Activated naive CD4-positive, alpha-beta T cell treated with anti-CD3 and anti-CD28 coated beads, Interleukin-2, amount 10 ng/mL, durations not matched to agents 7 days and 5 days (primary cell): ENCODE data around the gene PRKAG2.
"Not testable (repeated sequence)": the region's sequence is repeated elsewhere in the genome, so short reads cannot be mapped to it uniquely, and the experiment has no call there.

Experiments
- CTCF ChIA-PET: fragments of 350-600 bp; sonication (Branson Sonifier 250); formaldehyde crosslinking; loops from one replicate; lab custom pipeline; 2021; ENCODE audit warnings: antibody characterized with exemption; lab: Charles Lee
- DNase-seq: peaks from one replicate; pipeline ENCODE4 v3.0.0-alpha.2; 2020
- H3K27ac Mint-ChIP-seq: one replicate; pipeline ENCODE4 v1.8.0; 2021; ENCODE audit warnings: mild to moderate bottlenecking, moderate library complexity, mixed read lengths
- H3K27me3 Mint-ChIP-seq: one replicate; pipeline ENCODE4 v1.8.0; 2021; ENCODE audit warnings: mild to moderate bottlenecking, mixed read lengths
- H3K36me3 Mint-ChIP-seq: one replicate; pipeline ENCODE4 v1.8.0; 2021; ENCODE audit warnings: mixed read lengths
- H3K4me1 Mint-ChIP-seq: one replicate; pipeline ENCODE4 v1.8.0; 2021; ENCODE audit warnings: mixed read lengths
- H3K4me3 Mint-ChIP-seq: one replicate; pipeline ENCODE4 v1.8.0; 2021; ENCODE audit warnings: mild to moderate bottlenecking, moderate library complexity, mixed read lengths
- H3K9me3 Mint-ChIP-seq: one replicate; pipeline ENCODE4 v1.8.0; 2021; ENCODE audit warnings: mixed read lengths

Gene PRKAG2

GRCh38 chr7:151524331-151524730 is 352.6 kb downstream of the PRKAG2 start:
- no peak overlapping the region for H3K27ac Mint-ChIP-seq
- CTCF ChIA-PET: no interaction called here
- H3K9me3 Mint-ChIP-seq: no peaks in the 10 kb centered on the region
- peaks cover 11% of the 10 kb centered on the region for H3K4me1 Mint-ChIP-seq
- peaks cover 48% of the 10 kb centered on the region for H3K27me3 Mint-ChIP-seq
- no peaks in the 10 kb centered on the region for H3K36me3 Mint-ChIP-seq
- DNase-seq: no peak
- H3K4me3 Mint-ChIP-seq: no peak overlapping the region

GRCh38 chr7:151520419-151521261 is 356.3 kb downstream of the PRKAG2 start:
- peak overlapping the region; percentile 98 for H3K27ac Mint-ChIP-seq
- H3K4me3 Mint-ChIP-seq: peak overlapping the region; percentile 86
- peaks cover 17% of the 10 kb centered on the region for H3K36me3 Mint-ChIP-seq
- H3K4me1 Mint-ChIP-seq: peaks cover 36% of the 10 kb centered on the region
- H3K27me3 Mint-ChIP-seq: peaks cover 36% of the 10 kb centered on the region
- H3K9me3 Mint-ChIP-seq: no peaks in the 10 kb centered on the region
- CTCF ChIA-PET: interaction anchor here (1.5 to 2.1 kb wide), 2 partner anchors 111 to 239 kb away, joined by 4 to 9 read pairs; no protein-coding TSS in a partner anchor
- peak; percentile 61 for DNase-seq

GRCh38 chr7:151519765-151520418 is 357.0 kb downstream of the PRKAG2 start, which contains the start of gene RHEB:
TSS of gene RHEB (minus strand) at chr7:151519895. CDS start at chr7:151519511, 384 bp downstream.
- H3K4me3 Mint-ChIP-seq: peak within 1 kb of the TSS; percentile 97
- H3K27ac Mint-ChIP-seq: peak within 1 kb of the TSS; percentile 98
- H3K4me1 Mint-ChIP-seq: peaks cover 44% of the 10 kb centered on the region
- CTCF ChIA-PET: interaction anchor here (1.5 to 2.1 kb wide), 2 partner anchors 112 to 240 kb away, joined by 4 to 9 read pairs; no protein-coding TSS in a partner anchor
- peak; percentile 99 for DNase-seq
- H3K9me3 Mint-ChIP-seq: no peaks in the 10 kb centered on the region
- H3K27me3 Mint-ChIP-seq: peaks cover 35% of the 10 kb centered on the region
- H3K36me3 Mint-ChIP-seq: peaks cover 17% of the 10 kb centered on the region

- H3K4me1 Mint-ChIP-seq: peaks cover 51% of the 10 kb centered on the region
- H3K27me3 Mint-ChIP-seq: peaks cover 33% of the 10 kb centered on the region
- H3K36me3 Mint-ChIP-seq: peaks cover 21% of the 10 kb centered on the region
- peak overlapping the region; percentile 97 for H3K4me3 Mint-ChIP-seq
- DNase-seq: peak; percentile 66
- CTCF ChIA-PET: interaction anchor here (1.5 to 2.1 kb wide), 2 partner anchors 113 to 241 kb away, joined by 4 to 9 read pairs; no protein-coding TSS in a partner anchor
- H3K9me3 Mint-ChIP-seq: not testable (repeated sequence)
- peak overlapping the region; percentile 98 for H3K27ac Mint-ChIP-seq
Observed at GRCh38 chr7:151518947-151519764, 357.8 kb downstream of the PRKAG2 start.

GRCh38 chr7:151518105-151518946 is 358.6 kb downstream of the PRKAG2 start:
- no peaks in the 10 kb centered on the region for H3K9me3 Mint-ChIP-seq
- peak overlapping the region; percentile 97 for H3K4me3 Mint-ChIP-seq
- peaks cover 57% of the 10 kb centered on the region for H3K4me1 Mint-ChIP-seq
- peak overlapping the region; percentile 98 for H3K27ac Mint-ChIP-seq
- H3K27me3 Mint-ChIP-seq: peaks cover 26% of the 10 kb centered on the region
- peak; percentile 64 for DNase-seq
- H3K36me3 Mint-ChIP-seq: peaks cover 23% of the 10 kb centered on the region
- CTCF ChIA-PET: interaction anchor here (0.7 to 2.1 kb wide), 2 partner anchors 114 to 120 kb away, joined by 3 to 9 read pairs; no protein-coding TSS in a partner anchor

- peaks cover 62% of the 10 kb centered on the region for H3K4me1 Mint-ChIP-seq
- CTCF ChIA-PET: interaction anchor here (0.7 kb wide), 1 partner anchor 121 kb away, joined by 3 read pairs; no protein-coding TSS in a partner anchor
Observed at GRCh38 chr7:151517601-151518104, 359.3 kb downstream of the PRKAG2 start.

GRCh38 chr7:151515276-151515565 is 361.7 kb downstream of the PRKAG2 start:
- peaks cover 68% of the 10 kb centered on the region for H3K4me1 Mint-ChIP-seq
- H3K27me3 Mint-ChIP-seq: peaks cover 6% of the 10 kb centered on the region
- H3K36me3 Mint-ChIP-seq: peaks cover 33% of the 10 kb centered on the region
- no peaks in the 10 kb centered on the region for H3K9me3 Mint-ChIP-seq
- no peak overlapping the region for H3K4me3 Mint-ChIP-seq
- H3K27ac Mint-ChIP-seq: no peak overlapping the region
- DNase-seq: no peak
- CTCF ChIA-PET: no interaction called here

More at GRCh38 chr7:151517601-151518104, 359.3 kb downstream of the PRKAG2 start:
- no peak for DNase-seq
- Mint-ChIP-seq H3K9me3 (no peaks in the 10 kb centered on the region), H3K4me3 (peak overlapping the region; percentile 97), H3K36me3 (peaks cover 28% of the 10 kb centered on the region), H3K27me3 (peaks cover 19% of the 10 kb centered on the region), H3K27ac (peak overlapping the region; percentile 98)

- CTCF ChIA-PET: no interaction called here
- no peak overlapping the region for H3K27ac Mint-ChIP-seq
- H3K27me3 Mint-ChIP-seq: peaks cover under 1% of the 10 kb centered on the region
- DNase-seq: no peak
- no peaks in the 10 kb centered on the region for H3K9me3 Mint-ChIP-seq
- no peak overlapping the region for H3K4me3 Mint-ChIP-seq
- peaks cover 70% of the 10 kb centered on the region for H3K4me1 Mint-ChIP-seq
- peaks cover 33% of the 10 kb centered on the region for H3K36me3 Mint-ChIP-seq
Observed at GRCh38 chr7:151514461-151515275, 362.2 kb downstream of the PRKAG2 start.

GRCh38 chr7:151513133-151513532 is 363.8 kb downstream of the PRKAG2 start:
- no peaks in the 10 kb centered on the region for H3K9me3 Mint-ChIP-seq
- CTCF ChIA-PET: interaction anchor here (1.1 kb wide), 1 partner anchor 269 kb away, joined by 3 read pairs; no protein-coding TSS in a partner anchor
- H3K4me1 Mint-ChIP-seq: peaks cover 72% of the 10 kb centered on the region
- H3K27ac Mint-ChIP-seq: no peak overlapping the region
- no peak overlapping the region for H3K4me3 Mint-ChIP-seq
- DNase-seq: no peak
- peaks cover 32% of the 10 kb centered on the region for H3K36me3 Mint-ChIP-seq
- no peaks in the 10 kb centered on the region for H3K27me3 Mint-ChIP-seq

- CTCF ChIA-PET: no interaction called here
- DNase-seq: no peak
- Mint-ChIP-seq H3K9me3 (no peaks in the 10 kb centered on the region), H3K4me3 (no peak overlapping the region), H3K4me1 (peaks cover 64% of the 10 kb centered on the region), H3K27me3 (no peaks in the 10 kb centered on the region), H3K27ac (no peak overlapping the region), H3K36me3 (peaks cover 26% of the 10 kb centered on the region)
Observed at GRCh38 chr7:151512353-151512752, 364.6 kb downstream of the PRKAG2 start.

GRCh38 chr7:151511946-151512345 is 365.0 kb downstream of the PRKAG2 start:
- Mint-ChIP-seq H3K9me3 (no peaks in the 10 kb centered on the region), H3K4me3 (no peak overlapping the region), H3K27ac (no peak overlapping the region), H3K36me3 (peaks cover 23% of the 10 kb centered on the region), H3K4me1 (peaks cover 60% of the 10 kb centered on the region), H3K27me3 (no peaks in the 10 kb centered on the region)
- DNase-seq: no peak
- CTCF ChIA-PET: interaction anchor here (0.7 kb wide), 1 partner anchor 99 kb away, joined by 4 read pairs; no protein-coding TSS in a partner anchor

- H3K4me3 Mint-ChIP-seq: no peak overlapping the region
- no peak for DNase-seq
- CTCF ChIA-PET: interaction anchor here (0.7 kb wide), 1 partner anchor 100 kb away, joined by 4 read pairs; no protein-coding TSS in a partner anchor
- no peaks in the 10 kb centered on the region for H3K27me3 Mint-ChIP-seq
- no peak overlapping the region for H3K27ac Mint-ChIP-seq
- peaks cover 21% of the 10 kb centered on the region for H3K36me3 Mint-ChIP-seq
- H3K4me1 Mint-ChIP-seq: peaks cover 55% of the 10 kb centered on the region
- H3K9me3 Mint-ChIP-seq: no peaks in the 10 kb centered on the region
Observed at GRCh38 chr7:151511270-151511669, 365.6 kb downstream of the PRKAG2 start.
